HEK293 (cell line): ENCODE results near the gene OR10A3.

Experiments used
- CTCF ChIA-PET: fragments of 350-600 bp; formaldehyde crosslinking; extraction: SDS; loops from one replicate; lab custom pipeline; 2021; ENCODE audit warnings: antibody characterized with exemption; lab: Yijun Ruan, JAX
- POLR2A ChIA-PET: fragments of 300-600 bp; formaldehyde crosslinking; extraction: SDS; loops from one replicate; lab custom pipeline; 2020; ENCODE audit warnings: antibody characterized with exemption, inconsistent platforms; lab: Yijun Ruan, JAX
- H3K27ac ChIP-seq: fragments of 200-500 bp; sonication (Bioruptor generic); 2 replicates; pipeline ENCODE4 v1.5.1; 2014; ENCODE audit warnings: low read depth, low read length, control low read depth, inconsistent platforms; ENCODE audit errors: extremely low read depth
- H3K36me3 ChIP-seq, 2 experiments: fragments of 200-500 bp in 1 of 2; sonication (Bioruptor generic) in 1 of 2; 1 replicate in 1 of 2; 2 replicates in 1 of 2; pipeline ENCODE4 v1.5.1; 2014 to 2017; ENCODE audit warnings: inconsistent platforms in 2 of 2, low read length in 2 of 2; ENCODE audit not compliant: control insufficient read depth in 2 of 2, insufficient read depth in 1 of 2
- H3K4me1 ChIP-seq: fragments of 200-500 bp; sonication (Bioruptor generic); 2 replicates; pipeline ENCODE4 v1.5.1; 2014; ENCODE audit warnings: mild to moderate bottlenecking, low read length, inconsistent platforms; ENCODE audit not compliant: control insufficient read depth, insufficient read depth
- H3K4me3 ChIP-seq: 2 replicates; pipeline ENCODE4 v1.5.1; 2011; ENCODE audit warnings: low read depth, mild to moderate bottlenecking, control low read depth, low read length, moderate library complexity
- H3K9me3 ChIP-seq: fragments of 200-500 bp; sonication (Bioruptor generic); 2 replicates; pipeline ENCODE4 v1.5.1; 2014; ENCODE audit warnings: low read depth, low read length, inconsistent platforms; ENCODE audit not compliant: control insufficient read depth, insufficient read depth
- IKZF3 ChIP-seq: fragments of 450-650 bp; IDR thresholded peaks from 2 replicates; pipeline ENCODE4 v1.5.0; 2018; ENCODE audit warnings: missing biosample characterization, mild to moderate bottlenecking, missing genetic modification characterization, moderate library complexity
- REPIN1 ChIP-seq: fragments of 450-650 bp; formaldehyde crosslinking; IDR thresholded peaks from 2 replicates; pipeline ENCODE4 v1.5.1; 2017; ENCODE audit warnings: missing biosample characterization, missing genetic modification characterization, low read depth
- SETDB1 ChIP-seq: IDR thresholded peaks from one replicate; pipeline ENCODE4 v1.6.1; 2017; ENCODE audit warnings: mild to moderate bottlenecking, low read length, moderate library complexity, mixed read lengths; ENCODE audit not compliant: insufficient read length
- ZBTB10 ChIP-seq: fragments of 450-650 bp; formaldehyde crosslinking; IDR thresholded peaks from 2 replicates; pipeline ENCODE4 v1.5.1; 2016; ENCODE audit warnings: missing biosample characterization, missing genetic modification characterization
- ZBTB21 ChIP-seq: fragments of 450-650 bp; formaldehyde crosslinking; IDR thresholded peaks from 2 replicates; pipeline ENCODE4 v1.5.1; 2017; ENCODE audit warnings: missing biosample characterization, missing genetic modification characterization
- ZBTB44 ChIP-seq: fragments of 450-650 bp; IDR thresholded peaks from 2 replicates; pipeline ENCODE4 v1.5.1; 2018; ENCODE audit warnings: missing biosample characterization, mild to moderate bottlenecking, missing genetic modification characterization
- ZBTB8A ChIP-seq: fragments of 450-650 bp; formaldehyde crosslinking; IDR thresholded peaks from 2 replicates; pipeline ENCODE4 v1.5.1; 2016; ENCODE audit warnings: missing biosample characterization, missing genetic modification characterization
- ZNF112 ChIP-seq: fragments of 450-650 bp; formaldehyde crosslinking; IDR thresholded peaks from 2 replicates; pipeline ENCODE4 v1.5.0; 2017; ENCODE audit warnings: missing biosample characterization, missing genetic modification characterization
- ZNF16 ChIP-seq: fragments of 450-650 bp; formaldehyde crosslinking; IDR thresholded peaks from 2 replicates; pipeline ENCODE4 v1.5.1; 2016; ENCODE audit warnings: low read depth, missing biosample characterization, missing genetic modification characterization
- ZNF366 ChIP-seq: fragments of 450-650 bp; formaldehyde crosslinking; conservative IDR thresholded peaks from 2 replicates; pipeline ENCODE4 v1.5.1; 2016; ENCODE audit warnings: missing biosample characterization, missing genetic modification characterization
- ZNF391 ChIP-seq: fragments of 450-650 bp; formaldehyde crosslinking; IDR thresholded peaks from 2 replicates; pipeline ENCODE4 v1.5.1; 2016; ENCODE audit warnings: low read depth, missing biosample characterization, missing genetic modification characterization, borderline replicate concordance
- ZNF398 ChIP-seq: fragments of 450-650 bp; formaldehyde crosslinking; IDR thresholded peaks from 2 replicates; pipeline ENCODE4 v1.5.1; 2017; ENCODE audit warnings: missing biosample characterization, missing genetic modification characterization
- ZNF416 ChIP-seq: fragments of 450-650 bp; formaldehyde crosslinking; IDR thresholded peaks from 2 replicates; pipeline ENCODE4 v1.5.1; 2016; ENCODE audit warnings: missing biosample characterization, missing genetic modification characterization
- ZNF433 ChIP-seq: fragments of 450-650 bp; formaldehyde crosslinking; IDR thresholded peaks from 2 replicates; pipeline ENCODE4 v1.5.1; 2016; ENCODE audit warnings: missing biosample characterization, missing genetic modification characterization, low read depth
- ZNF580 ChIP-seq: fragments of 450-650 bp; formaldehyde crosslinking; IDR thresholded peaks from 2 replicates; pipeline ENCODE4 v1.5.1; 2016; ENCODE audit warnings: missing biosample characterization, missing genetic modification characterization
- ZNF621 ChIP-seq: fragments of 450-650 bp; formaldehyde crosslinking; IDR thresholded peaks from 2 replicates; pipeline ENCODE4 v1.5.1; 2017; ENCODE audit warnings: missing biosample characterization, missing genetic modification characterization
- ZNF654 ChIP-seq: fragments of 450-650 bp; formaldehyde crosslinking; IDR thresholded peaks from 2 replicates; pipeline ENCODE4 v1.5.1; 2016; ENCODE audit warnings: low read depth, missing biosample characterization, missing genetic modification characterization

Gene OR10A3

GRCh38 chr11:7981619-7982157 lies 40.2 kb upstream of the OR10A3 start (continued):
- no peak for TF ChIP-seq ZNF433 (tag by site-specific recombination)
- no peak for TF ChIP-seq REPIN1 (tag by site-specific recombination)

GRCh38 chr11:7977232-7977917 lies 35.9 kb upstream of the OR10A3 start:
- no peak overlapping the region for H3K27ac ChIP-seq
- H3K36me3 ChIP-seq, result no peaks in the 10 kb centered on the region
- POLR2A ChIA-PET, result interaction anchor here (2.3 kb wide), 1 partner anchor 10 kb away, joined by 5 read pairs; the partner anchor contains the start of gene EIF3F
- no peaks in the 10 kb centered on the region for H3K9me3 ChIP-seq
- H3K4me1 ChIP-seq, result no peaks in the 10 kb centered on the region
- no peak overlapping the region for H3K4me3 ChIP-seq
- CTCF ChIA-PET, result interaction anchor here (0.6 to 5.2 kb wide), 6 partner anchors 9 to 1440 kb away, joined by 3 to 36 read pairs (median 4); partner anchors contain the start of gene EIF3F
- TF ChIP-seq ZBTB21 (tag by site-specific recombination) (no peak), ZBTB44 (0 out of 2 replicates have a peak, but pooled peaks have one; percentile 25)

GRCh38 chr11:7974668-7975067 lies 33.2 kb upstream of the OR10A3 start:
- no peak overlapping the region for H3K4me3 ChIP-seq
- POLR2A ChIA-PET, result interaction anchor here (1.2 kb wide), 1 partner anchor 12 kb away, joined by 5 read pairs; the partner anchor contains the start of gene EIF3F
- H3K9me3 ChIP-seq, result no peaks in the 10 kb centered on the region
- H3K4me1 ChIP-seq, result no peaks in the 10 kb centered on the region
- no peak for TF ChIP-seq ZNF112 (tag by site-specific recombination)
- TF ChIP-seq ZNF580 (tag by site-specific recombination), result no peak
- no peak for TF ChIP-seq ZNF654 (tag by site-specific recombination)
- no peak for TF ChIP-seq IKZF3 (tag by site-specific recombination)
- TF ChIP-seq ZNF391 (tag by site-specific recombination), result no peak
- TF ChIP-seq SETDB1, result no peak
- TF ChIP-seq ZNF16 (tag by site-specific recombination), result no peak
- TF ChIP-seq ZNF398 (tag by site-specific recombination), result no peak
- TF ChIP-seq ZBTB21 (tag by site-specific recombination), result no peak
- TF ChIP-seq ZNF621 (tag by site-specific recombination), result no peak
- no peak for TF ChIP-seq ZBTB10 (tag by site-specific recombination)
- TF ChIP-seq ZNF366 (tag by site-specific recombination), result no peak
- no peak for TF ChIP-seq ZNF416 (tag by site-specific recombination)
- TF ChIP-seq ZBTB8A (tag by site-specific recombination), result no peak
- H3K27ac ChIP-seq, result no peak overlapping the region
- H3K36me3 ChIP-seq, result no peaks in the 10 kb centered on the region
- CTCF ChIA-PET, result interaction anchor here (0.6 to 5.2 kb wide), 2 partner anchors 12 to 1304 kb away, joined by 3 to 36 read pairs; partner anchors contain the start of gene EIF3F
